Common myeloid progenitor, CD34-positive (primary cell): ENCODE measurements around the gene ISOC2.

ENCODE experiments used
- CTCF ChIA-PET: fragments of 350-600 bp; sonication (Branson Sonifier 250); formaldehyde crosslinking; loops from one replicate; lab custom pipeline; 2021; ENCODE audit warnings: antibody characterized with exemption; lab: Charles Lee
- POLR2A ChIA-PET: fragments of 350-600 bp; sonication (Branson Sonifier 250); formaldehyde crosslinking; loops from one replicate; lab custom pipeline; 2021; ENCODE audit warnings: antibody characterized with exemption; lab: Charles Lee
- DNase-seq, 3 donors: peaks; one replicate each; pipeline versions ENCODE4 v3.0.0 to v3.0.0-alpha.2; 2013
- H3K27ac ChIP-seq, 2 experiments: 1 replicate in 1 of 2; 2 replicates in 1 of 2; pipeline ENCODE4 v1.7.0; 2013; ENCODE audit warnings: inconsistent platforms in 2 of 2, low read length in 2 of 2, mild to moderate bottlenecking in 2 of 2, low read depth in 1 of 2, moderate library complexity in 1 of 2; ENCODE audit not compliant: severe bottlenecking in 2 of 2, insufficient read depth in 1 of 2, poor library complexity in 1 of 2
- H3K27me3 ChIP-seq, 5 experiments: replicated peaks in 2 of 5; 1 replicate in 3 of 5; 2 replicates in 2 of 5; pipeline versions ENCODE4 v1.6.1 to v1.7.0; 2013; ENCODE audit warnings: low read length in 4 of 5, mild to moderate bottlenecking in 2 of 5, moderate library complexity in 2 of 5, inconsistent platforms in 1 of 5; ENCODE audit not compliant: insufficient read depth in 5 of 5, control insufficient read depth in 4 of 5
- H3K36me3 ChIP-seq, 4 experiments: 1 replicate in 2 of 4; 2 replicates in 2 of 4; pipeline versions ENCODE4 v1.6.1 to v1.7.0; 2013; ENCODE audit warnings: low read length in 3 of 4, control low read depth in 1 of 4, mild to moderate bottlenecking in 1 of 4; ENCODE audit not compliant: control insufficient read depth in 4 of 4, insufficient read depth in 4 of 4
- H3K4me1 ChIP-seq, 4 experiments: 1 replicate in 3 of 4; 2 replicates in 1 of 4; pipeline versions ENCODE4 v1.6.1 to v1.7.1; 2013; ENCODE audit warnings: low read length in 3 of 4, mild to moderate bottlenecking in 3 of 4, control low read depth in 1 of 4, inconsistent platforms in 1 of 4, moderate library complexity in 1 of 4; ENCODE audit not compliant: control insufficient read depth in 4 of 4, insufficient read depth in 4 of 4; ENCODE audit errors: control extremely low read depth in 1 of 4
- H3K4me3 ChIP-seq, 7 experiments: 1 replicate in 4 of 7; 2 replicates in 3 of 7; pipeline versions ENCODE4 v1.5.1 to v1.7.0; 2013; ENCODE audit warnings: mild to moderate bottlenecking in 7 of 7, low read length in 6 of 7, moderate library complexity in 6 of 7, inconsistent platforms in 2 of 7, low read depth in 2 of 7, control low read depth in 1 of 7; ENCODE audit not compliant: insufficient read depth in 4 of 7, control insufficient read depth in 1 of 7; ENCODE audit errors: extremely low read depth in 1 of 7
- H3K9me3 ChIP-seq, 5 experiments: 1 replicate in 4 of 5; 2 replicates in 1 of 5; pipeline versions ENCODE4 v1.6.1 to v1.7.1; 2013; ENCODE audit warnings: low read length in 4 of 5, mild to moderate bottlenecking in 2 of 5, inconsistent platforms in 1 of 5, low read depth in 1 of 5, moderate library complexity in 1 of 5; ENCODE audit not compliant: control insufficient read depth in 4 of 5, insufficient read depth in 2 of 5; ENCODE audit errors: control extremely low read depth in 1 of 5
- WGBS: methylation state at CpG from one replicate; pipeline ENCODE4 v1.1.5; 2013; ENCODE audit not compliant: insufficient coverage; 5-methylcytosine and 5-hydroxymethylcytosine counted together

The ISOC2 gene

DNA sequence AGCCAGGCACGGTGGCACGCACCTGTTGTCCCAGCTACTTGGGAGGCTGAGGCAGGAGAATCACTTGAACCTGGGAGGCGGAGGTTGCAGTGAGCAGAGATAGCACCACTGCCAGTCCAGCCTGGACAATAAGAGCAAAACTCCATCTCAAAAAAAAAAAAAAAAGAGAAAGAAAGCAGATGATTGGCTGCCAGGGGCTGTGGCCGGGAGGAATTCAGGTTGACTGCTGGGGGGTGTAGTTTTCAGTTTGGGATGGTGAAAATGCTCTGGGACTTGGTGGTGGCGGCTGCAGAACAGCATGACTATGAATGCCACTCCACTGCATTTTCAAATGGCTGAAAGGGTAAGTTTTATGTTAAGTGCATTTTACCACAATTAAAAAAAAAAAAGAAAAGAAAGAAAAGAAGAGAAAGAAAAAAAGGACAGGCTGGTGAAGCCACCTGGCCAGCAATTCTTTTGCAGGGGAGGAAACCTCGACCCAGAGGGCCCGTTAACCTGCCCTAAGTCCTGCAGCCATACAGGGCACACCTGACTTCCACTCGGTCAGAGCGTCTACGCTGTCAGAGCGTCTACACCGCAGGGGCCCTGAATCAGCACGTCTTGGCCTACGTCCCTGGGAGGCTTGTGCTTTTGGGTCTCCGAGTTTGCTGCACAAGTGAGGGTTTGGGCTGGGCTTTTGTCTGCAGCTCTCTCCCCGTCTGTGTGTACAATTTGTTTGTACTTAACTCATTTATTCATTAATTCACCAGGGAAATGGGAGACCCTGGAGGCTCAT is 3.6 kb downstream of the ISOC2 start:
- Histone ChIP-seq H3K4me1 (peaks cover 0 to 24% (median 17%) of the 10 kb centered on the region in 4 experiments), H3K36me3 (peaks cover 0 to 17% (median 10%) of the 10 kb centered on the region in 4 experiments), H3K27ac (no peak overlapping the region), H3K27me3 (peaks cover 0 to 3% (median 0%) of the 10 kb centered on the region in 5 experiments), H3K9me3 (no peaks in the 10 kb centered on the region), H3K4me3 (no peak overlapping the region)
- ChIA-PET POLR2A (no interaction called here), CTCF (interaction anchor here (1.0 to 1.3 kb wide), 2 partner anchors 11 to 46 kb away, joined by 3 to 4 read pairs; no protein-coding TSS in a partner anchor)
- WGBS, result 95% methylated on average over 13 of the region's 16 CpGs
- no peak for DNase-seq

GRCh38 chr19:55456347-55456746 is 5.1 kb downstream of the ISOC2 start:
- Histone ChIP-seq H3K27me3 (peaks cover 0 to 17% (median 7%) of the 10 kb centered on the region in 5 experiments), H3K4me3 (no peak overlapping the region), H3K4me1 (peaks cover 0 to 26% (median 22%) of the 10 kb centered on the region in 4 experiments), H3K27ac (no peak overlapping the region), H3K36me3 (peaks cover 0 to 17% (median 10%) of the 10 kb centered on the region in 4 experiments), H3K9me3 (no peaks in the 10 kb centered on the region)
- DNase-seq, result no peak
- WGBS, result 97% methylated on average over 14 of the region's 14 CpGs
- ChIA-PET POLR2A (no interaction called here), CTCF (no interaction called here)

- H3K4me3 ChIP-seq, result no peak overlapping the region
- no peaks in the 10 kb centered on the region for H3K9me3 ChIP-seq
- ChIA-PET POLR2A (no interaction called here), CTCF (no interaction called here)
- H3K27ac ChIP-seq, result no peak overlapping the region
- H3K4me1 ChIP-seq, result peaks cover 0 to 23% (median 18%) of the 10 kb centered on the region in 4 experiments
- 94% methylated on average over 8 of the region's 11 CpGs for WGBS
- no peak for DNase-seq
- H3K27me3 ChIP-seq, result peaks cover 0 to 22% (median 7%) of the 10 kb centered on the region in 5 experiments
- peaks cover 0 to 17% (median 10%) of the 10 kb centered on the region in 4 experiments for H3K36me3 ChIP-seq
These were observed 5.7 kb downstream of the ISOC2 start for GRCh38 chr19:55455576-55456235.

- Histone ChIP-seq H3K4me1 (peaks cover 0 to 18% (median 11%) of the 10 kb centered on the region in 4 experiments), H3K27ac (no peak overlapping the region), H3K27me3 (peaks cover 0 to 30% (median 11%) of the 10 kb centered on the region in 5 experiments), H3K9me3 (no peaks in the 10 kb centered on the region), H3K4me3 (no peak overlapping the region), H3K36me3 (peaks cover 0 to 17% (median 10%) of the 10 kb centered on the region in 4 experiments)
- DNase-seq, result peak in 2 of 3 donors; percentile 61 to 68
- POLR2A ChIA-PET, result no interaction called here
- CTCF ChIA-PET, result interaction anchor here (1.9 kb wide), 1 partner anchor 314 kb away, joined by 10 read pairs; no protein-coding TSS in a partner anchor
- WGBS, result 83% methylated on average over 12 of the region's 14 CpGs
These were observed 6.6 kb downstream of the ISOC2 start for GRCh38 chr19:55454787-55455243.

DNA sequence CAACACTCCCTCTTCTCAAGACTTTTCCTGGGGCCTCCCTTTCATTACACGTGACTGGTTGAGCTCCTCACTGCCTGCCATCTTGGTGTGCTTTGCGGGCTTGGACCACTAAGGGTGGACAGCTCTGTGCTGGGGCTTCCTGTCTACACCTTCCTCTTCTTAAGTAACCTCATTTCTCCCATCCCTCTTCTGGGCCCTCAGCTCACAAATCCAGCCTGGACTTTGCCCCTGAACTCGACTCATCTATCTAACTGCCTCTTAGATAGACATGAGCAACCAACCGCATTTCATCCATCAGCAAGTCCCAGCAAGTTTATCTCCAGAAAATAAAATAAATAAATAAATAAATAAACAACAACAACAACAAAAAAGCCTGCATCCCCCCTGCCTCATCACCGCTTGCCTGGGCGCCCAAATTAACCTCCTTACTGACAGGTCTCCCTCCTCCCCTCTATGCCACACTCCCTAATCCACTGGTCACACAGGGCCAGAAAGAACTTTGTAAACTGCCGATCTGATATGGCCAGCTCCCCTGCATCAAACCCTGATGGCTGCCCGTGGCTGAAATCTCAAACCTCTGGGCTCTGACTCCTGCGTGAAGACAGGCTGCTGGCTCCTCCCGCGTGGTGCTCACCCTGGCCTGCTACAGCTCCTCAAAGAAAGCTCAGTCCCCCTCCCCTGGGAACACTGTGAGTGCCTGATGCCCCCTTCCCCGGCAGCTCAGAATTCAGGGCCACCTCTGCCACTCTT is 7.8 kb downstream of the ISOC2 start:
- Histone ChIP-seq H3K36me3 (peaks cover 0 to 17% (median 10%) of the 10 kb centered on the region in 4 experiments), H3K4me3 (no peak overlapping the region), H3K9me3 (no peaks in the 10 kb centered on the region), H3K27me3 (peaks cover 0 to 41% (median 17%) of the 10 kb centered on the region in 5 experiments), H3K4me1 (peaks cover 0 to 18% (median 10%) of the 10 kb centered on the region in 4 experiments), H3K27ac (no peak overlapping the region)
- CTCF ChIA-PET, result interaction anchor here (0.6 to 1.9 kb wide), 10 partner anchors 8 to 312 kb away, joined by 3 to 10 read pairs (median 3); no protein-coding TSS in a partner anchor
- no peak for DNase-seq
- WGBS, result 95% methylated on average over 11 of the region's 12 CpGs
- POLR2A ChIA-PET, result interaction anchor here (1.2 kb wide), 1 partner anchor 45 kb away, joined by 3 read pairs; no protein-coding TSS in a partner anchor

DNA sequence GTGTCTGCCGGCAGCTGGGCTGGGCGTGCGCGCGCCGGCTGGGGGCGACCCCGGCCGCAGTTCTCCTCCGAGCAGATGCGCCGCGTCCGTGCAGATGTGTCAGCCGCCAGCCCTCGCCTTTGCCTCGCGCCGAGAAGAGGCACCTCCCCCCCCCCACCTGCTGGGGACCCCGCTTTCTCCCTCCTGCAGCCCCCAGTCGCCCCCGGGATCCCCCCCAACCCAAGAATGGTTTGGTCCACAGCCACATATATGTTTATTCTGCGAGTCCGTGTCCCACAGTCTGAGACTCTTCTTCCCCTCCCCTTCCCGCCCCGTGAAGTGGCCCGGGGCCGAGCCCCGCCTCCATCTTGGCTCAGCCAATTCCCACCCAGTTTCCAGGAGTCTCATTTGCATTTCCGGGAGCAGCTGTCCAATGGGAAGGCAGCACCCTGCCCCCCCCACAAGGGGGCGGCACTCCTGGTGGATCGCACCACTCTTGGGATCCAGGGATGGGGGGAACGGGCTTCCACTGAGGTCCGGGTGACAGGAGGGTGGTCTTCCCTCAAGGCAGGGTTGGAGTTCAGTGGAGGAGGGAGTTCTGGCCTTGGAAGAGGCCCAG is 8.6 kb downstream of the ISOC2 start:
- no peak overlapping the region for H3K27ac ChIP-seq
- POLR2A ChIA-PET, result interaction anchor here (0.6 kb wide), 1 partner anchor 1362 kb away, joined by 3 read pairs; no protein-coding TSS in a partner anchor
- CTCF ChIA-PET, result interaction anchor here (0.5 to 1.9 kb wide), 7 partner anchors 8 to 312 kb away, joined by 3 to 10 read pairs (median 5); no protein-coding TSS in a partner anchor
- H3K4me3 ChIP-seq, result peak overlapping the region in 1 of 7 experiments; percentile 38
- no peaks in the 10 kb centered on the region for H3K9me3 ChIP-seq
- peak; percentile 76 to 86 (median 84) for DNase-seq
- 48% methylated on average over 17 of the region's 34 CpGs for WGBS
- H3K4me1 ChIP-seq, result peaks cover 0 to 18% (median 10%) of the 10 kb centered on the region in 4 experiments
- peaks cover 0 to 17% (median 9%) of the 10 kb centered on the region in 4 experiments for H3K36me3 ChIP-seq
- peaks cover 0 to 48% (median 18%) of the 10 kb centered on the region in 5 experiments for H3K27me3 ChIP-seq
